Tibial artery (tissue), 4 donors: ENCODE results near the gene ADAM10.

ENCODE experiments used
- DNase-seq, 2 donors: peaks; one replicate each; pipeline ENCODE4 v3.0.0-alpha.2; 2019
- H3K27ac ChIP-seq, 2 donors: fragments of 200-600 bp; sonication (generic) in 1 of 2; 1 replicate in 1 of 2; 2 replicates in 1 of 2; pipeline ENCODE4 v1.5.1; 2018 to 2019; ENCODE audit warnings: mild to moderate bottlenecking in 1 of 2
- H3K27me3 ChIP-seq, 2 donors: fragments of 200-600 bp; sonication (generic) in 1 of 2; one replicate each; pipeline versions ENCODE4 v1.5.1 to v1.6.0; 2016 to 2019
- H3K36me3 ChIP-seq, 3 donors: fragments of 200-600 bp; sonication (generic) in 2 of 3; one replicate each; pipeline ENCODE4 v1.5.1; 2016 to 2019; ENCODE audit warnings: mild to moderate bottlenecking in 2 of 3
- H3K4me1 ChIP-seq, 4 donors: fragments of 200-600 bp; sonication (generic) in 2 of 4; 1 replicate in 3 of 4; 2 replicates in 1 of 4; pipeline ENCODE4 v1.5.1; 2016 to 2019
- H3K4me3 ChIP-seq, 2 donors: fragments of 200-600 bp; sonication (generic) in 1 of 2; 1 replicate in 1 of 2; 2 replicates in 1 of 2; pipeline ENCODE4 v1.5.1; 2018 to 2019; ENCODE audit warnings: mild to moderate bottlenecking in 2 of 2
- H3K9me3 ChIP-seq, 3 donors: fragments of 200-600 bp; sonication (generic) in 1 of 3; one replicate each; pipeline ENCODE4 v1.5.1; 2016 to 2019
- CTCF ChIP-seq, 2 experiments: fragments of 200-600 bp in 1 of 2; fragments of 450-650 bp in 1 of 2; IDR thresholded peaks; one replicate each; pipeline ENCODE4 v1.5.1; 2017 to 2019; ENCODE audit warnings: antibody characterized with exemption in 2 of 2, mild to moderate bottlenecking in 1 of 2, moderate library complexity in 1 of 2
- intact Hi-C: fragments of 100-400 bp; cut with DNase I; formaldehyde crosslinking; loops from one replicate; pipeline ENCODE4 v1.15.0; 2023; ENCODE audit warnings: low total_unique reads

Gene ADAM10

GRCh38 chr15:58575045-58575786 is 174.3 kb downstream of the ADAM10 start:
- no peaks in the 10 kb centered on the region for H3K4me1 ChIP-seq
- TF ChIP-seq CTCF (IDR thresholded peaks at IDR 0.05): no peak
- intact Hi-C loops: no loop called here
- no peaks in the 10 kb centered on the region for H3K36me3 ChIP-seq
- no peak overlapping the region for H3K4me3 ChIP-seq
- no peak for DNase-seq
- no peaks in the 10 kb centered on the region for H3K27me3 ChIP-seq
- no peak overlapping the region for H3K27ac ChIP-seq
- no peaks in the 10 kb centered on the region for H3K9me3 ChIP-seq

GRCh38 chr15:58574631-58575030 is 174.9 kb downstream of the ADAM10 start:
- intact Hi-C loops: no loop called here
- no peaks in the 10 kb centered on the region for H3K9me3 ChIP-seq
- no peak overlapping the region for H3K4me3 ChIP-seq
- H3K27me3 ChIP-seq: no peaks in the 10 kb centered on the region
- H3K4me1 ChIP-seq: no peaks in the 10 kb centered on the region
- no peak for TF ChIP-seq CTCF (IDR thresholded peaks at IDR 0.05)
- DNase-seq: no peak
- no peak overlapping the region for H3K27ac ChIP-seq
- no peaks in the 10 kb centered on the region for H3K36me3 ChIP-seq

- H3K27me3 ChIP-seq: no peaks in the 10 kb centered on the region
- H3K4me3 ChIP-seq: no peak overlapping the region
- H3K27ac ChIP-seq: no peak overlapping the region
- no peaks in the 10 kb centered on the region for H3K36me3 ChIP-seq
- intact Hi-C loops: no loop called here
- no peaks in the 10 kb centered on the region for H3K4me1 ChIP-seq
- TF ChIP-seq CTCF (IDR thresholded peaks at IDR 0.05): no peak
- no peak for DNase-seq
- H3K9me3 ChIP-seq: no peaks in the 10 kb centered on the region
Measured at GRCh38 chr15:58573270-58573669, 176.2 kb downstream of the ADAM10 start.

GRCh38 chr15:58572521-58572920 is 177.0 kb downstream of the ADAM10 start:
- intact Hi-C loops: no loop called here
- no peaks in the 10 kb centered on the region for H3K27me3 ChIP-seq
- no peak overlapping the region for H3K27ac ChIP-seq
- H3K4me1 ChIP-seq: no peaks in the 10 kb centered on the region
- H3K36me3 ChIP-seq: no peaks in the 10 kb centered on the region
- H3K4me3 ChIP-seq: no peak overlapping the region
- H3K9me3 ChIP-seq: no peaks in the 10 kb centered on the region
- no peak for DNase-seq
- TF ChIP-seq CTCF (IDR thresholded peaks at IDR 0.05): no peak

GRCh38 chr15:58571491-58571890 is 178.0 kb downstream of the ADAM10 start:
- Histone ChIP-seq H3K27me3 (no peaks in the 10 kb centered on the region), H3K27ac (no peak overlapping the region), H3K36me3 (no peaks in the 10 kb centered on the region), H3K4me1 (no peaks in the 10 kb centered on the region), H3K9me3 (no peaks in the 10 kb centered on the region), H3K4me3 (no peak overlapping the region)
- no peak for TF ChIP-seq CTCF (IDR thresholded peaks at IDR 0.05)
- no peak for DNase-seq
- intact Hi-C loops: no loop called here

- TF ChIP-seq CTCF (IDR thresholded peaks at IDR 0.05): no peak
- intact Hi-C loops: no loop called here
- Histone ChIP-seq H3K9me3 (no peaks in the 10 kb centered on the region), H3K4me3 (no peak overlapping the region), H3K4me1 (no peaks in the 10 kb centered on the region), H3K36me3 (no peaks in the 10 kb centered on the region), H3K27ac (no peak overlapping the region), H3K27me3 (no peaks in the 10 kb centered on the region)
- DNase-seq: no peak
Measured at GRCh38 chr15:58569455-58569854, 180.1 kb downstream of the ADAM10 start.
